AG04449 (cell line): ENCODE data around the gene TRAPPC10.

Experiments used
- CTCF ChIA-PET: fragments of 350-600 bp; formaldehyde crosslinking; extraction: SDS; loops from one replicate; lab custom pipeline; 2021; ENCODE audit warnings: antibody characterized with exemption; lab: Yijun Ruan, JAX
- POLR2A ChIA-PET: fragments of 400-600, 350-600 bp; formaldehyde crosslinking; extraction: SDS; loops from one replicate; lab custom pipeline; 2020; ENCODE audit warnings: antibody characterized with exemption, inconsistent platforms; lab: Yijun Ruan, JAX
- DNase-seq: peaks from one replicate; pipeline ENCODE4 v3.0.0-alpha.2; 2010; ENCODE audit warnings: low read depth, low spot score
- H3K4me3 ChIP-seq: 2 replicates; pipeline ENCODE4 v1.5.1; 2011; ENCODE audit warnings: low read depth, mild to moderate bottlenecking, control low read depth, low read length
- CTCF ChIP-seq: IDR thresholded peaks from one replicate; pipeline ENCODE4 v1.5.1; 2011; ENCODE audit warnings: mild to moderate bottlenecking, moderate library complexity, low read length, control low read depth, inconsistent platforms; ENCODE audit not compliant: insufficient read depth; ENCODE audit errors: missing control alignments

Gene TRAPPC10

GRCh38 chr21:44018813-44019567 is 6.9 kb downstream of the TRAPPC10 start:
- no peak for TF ChIP-seq CTCF
- POLR2A ChIA-PET = interaction anchor here (0.8 kb wide), 1 partner anchor 1024 kb away, joined by 3 read pairs; no protein-coding TSS in a partner anchor
- CTCF ChIA-PET = no interaction called here
- no peak for DNase-seq
- no peak overlapping the region for H3K4me3 ChIP-seq

GRCh38 chr21:44019568-44019958 is 7.5 kb downstream of the TRAPPC10 start:
- no peak for TF ChIP-seq CTCF
- CTCF ChIA-PET = no interaction called here

GRCh38 chr21:44020551-44020950 is 8.4 kb downstream of the TRAPPC10 start:
- ChIA-PET CTCF (no interaction called here), POLR2A (no interaction called here)
- DNase-seq = no peak
- no peak for TF ChIP-seq CTCF
- no peak overlapping the region for H3K4me3 ChIP-seq

More at GRCh38 chr21:44019568-44019958, 7.5 kb downstream of the TRAPPC10 start:
- POLR2A ChIA-PET = interaction anchor here (0.8 kb wide), 1 partner anchor 1025 kb away, joined by 3 read pairs; no protein-coding TSS in a partner anchor
- no peak for DNase-seq
- no peak overlapping the region for H3K4me3 ChIP-seq

- POLR2A ChIA-PET = no interaction called here
Observed at GRCh38 chr21:44021064-44021463, 9.0 kb downstream of the TRAPPC10 start.

GRCh38 chr21:44024257-44024656 is 12.1 kb downstream of the TRAPPC10 start:
- ChIA-PET CTCF (interaction anchor here (1.2 kb wide), 1 partner anchor 213 kb away, joined by 4 read pairs; no protein-coding TSS in a partner anchor), POLR2A (no interaction called here)
- H3K4me3 ChIP-seq = no peak overlapping the region
- DNase-seq = no peak
- no peak for TF ChIP-seq CTCF

More at GRCh38 chr21:44021064-44021463, 9.0 kb downstream of the TRAPPC10 start:
- CTCF ChIA-PET = no interaction called here
- no peak overlapping the region for H3K4me3 ChIP-seq
- no peak for DNase-seq
- TF ChIP-seq CTCF = no peak

GRCh38 chr21:44024887-44025353 is 12.8 kb downstream of the TRAPPC10 start:
- CTCF ChIA-PET = interaction anchor here (0.8 to 1.2 kb wide), 2 partner anchors 10 to 214 kb away, joined by 3 to 4 read pairs; no protein-coding TSS in a partner anchor
- POLR2A ChIA-PET = no interaction called here
- DNase-seq = no peak
- H3K4me3 ChIP-seq = no peak overlapping the region
- no peak for TF ChIP-seq CTCF
